Measurements from ENCODE around the gene AGAP2. TPM values are rescaled to one million over a fixed set of nuclear protein-coding genes. Genes with fewer than 3 reads are reported as not detected.

AGAP2 gene
- total RNA-seq, 4 donors from 2014 or later: 0.29 to 6.3 (median 2.6) TPM

GRCh38 chr12:57756406-57757341, 18.1 kb upstream of the AGAP2 start:
- intact Hi-C loops (cut with DNase I; ENCODE audit: low total_unique reads): no loop called here
- H3K27ac ChIP-seq: no peak overlapping the region
- DNase-seq: no peak
- peaks cover 0 to 19% of the 10 kb centered on the region in 2 donors for H3K4me1 ChIP-seq
- TF ChIP-seq POLR2A (IDR thresholded peaks at IDR 0.05): no peak
- peak in 1 of 4 experiments; percentile 11 for TF ChIP-seq CTCF (IDR thresholded peaks at IDR 0.05)
- no peaks in the 10 kb centered on the region for H3K36me3 ChIP-seq
- H3K27me3 ChIP-seq: no peaks in the 10 kb centered on the region
- H3K9me3 ChIP-seq: no peaks in the 10 kb centered on the region
- H3K4me3 ChIP-seq: no peak overlapping the region

- TF ChIP-seq POLR2A (IDR thresholded peaks at IDR 0.05): no peak
- H3K4me1 ChIP-seq: peaks cover 0 to 19% of the 10 kb centered on the region in 2 donors
- H3K4me3 ChIP-seq: peak overlapping the region; percentile 40 to 80
- intact Hi-C loops (cut with DNase I; ENCODE audit: low total_unique reads): no loop called here
- DNase-seq: no peak
- no peaks in the 10 kb centered on the region for H3K27me3 ChIP-seq
- H3K36me3 ChIP-seq: no peaks in the 10 kb centered on the region
- peak overlapping the region in 1 of 2 donors; percentile 43 for H3K27ac ChIP-seq
- H3K9me3 ChIP-seq: no peaks in the 10 kb centered on the region
Observed at GRCh38 chr12:57755454-57756372, 17.2 kb upstream of the AGAP2 start.

GRCh38 chr12:57755194-57755453, 16.6 kb upstream of the AGAP2 start:
- Histone ChIP-seq H3K4me3 (peak overlapping the region; percentile 40 to 80), H3K4me1 (peaks cover 0 to 19% of the 10 kb centered on the region in 2 donors), H3K27ac (peak overlapping the region in 1 of 2 donors; percentile 43), H3K9me3 (no peaks in the 10 kb centered on the region), H3K27me3 (no peaks in the 10 kb centered on the region), H3K36me3 (no peaks in the 10 kb centered on the region)
- intact Hi-C loops (cut with DNase I; ENCODE audit: low total_unique reads): no loop called here
- no peak for TF ChIP-seq CTCF (IDR thresholded peaks at IDR 0.05)
- TF ChIP-seq POLR2A (IDR thresholded peaks at IDR 0.05): no peak
- DNase-seq: no peak

GRCh38 chr12:57754411-57755193, 16.1 kb upstream of the AGAP2 start, which contains the start of gene MARCHF9:
MARCHF9 (plus strand) TSS chr12:57755103; CDS start chr12:57755529, 426 bp downstream.
- DNase-seq: peak in 1 of 2 donors; percentile 45
- Histone ChIP-seq H3K9me3 (no peaks in the 10 kb centered on the region), H3K36me3 (no peaks in the 10 kb centered on the region), H3K27me3 (no peaks in the 10 kb centered on the region), H3K4me1 (peaks cover 0 to 19% of the 10 kb centered on the region in 2 donors), H3K27ac (peak within 1 kb of the TSS in 1 of 2 donors; percentile 43), H3K4me3 (peak within 1 kb of the TSS; percentile 40 to 80)
- intact Hi-C loops (cut with DNase I; ENCODE audit: low total_unique reads): no loop called here
- TF ChIP-seq CTCF (IDR thresholded peaks at IDR 0.05) (no peak), POLR2A (IDR thresholded peaks at IDR 0.05) (no peak)

GRCh38 chr12:57753756-57754337, 15.3 kb upstream of the AGAP2 start:
- intact Hi-C loops (cut with DNase I; ENCODE audit: low total_unique reads): no loop called here
- no peak for DNase-seq
- H3K4me3 ChIP-seq: no peak overlapping the region
- TF ChIP-seq POLR2A (IDR thresholded peaks at IDR 0.05) (no peak), CTCF (IDR thresholded peaks at IDR 0.05) (no peak)
- H3K27ac ChIP-seq: no peak overlapping the region
- H3K4me1 ChIP-seq: peaks cover 0 to 19% of the 10 kb centered on the region in 2 donors
- no peaks in the 10 kb centered on the region for H3K9me3 ChIP-seq
- H3K27me3 ChIP-seq: no peaks in the 10 kb centered on the region
- H3K36me3 ChIP-seq: no peaks in the 10 kb centered on the region
